IPS-18c (cell line): ENCODE data around the gene TMEM41B.
"Not testable (repeated sequence)": the region's sequence is repeated elsewhere in the genome, so short reads cannot be mapped to it uniquely, and the experiment has no call there.

Experiments
- H3K4me3 ChIP-seq: 2 replicates; pipeline ENCODE4 v1.7.0; 2013; ENCODE audit warnings: low read depth, mild to moderate bottlenecking, low read length, moderate library complexity; ENCODE audit not compliant: insufficient read depth
- H3K9me3 ChIP-seq: one replicate; pipeline ENCODE4 v1.6.1; 2013; ENCODE audit warnings: mild to moderate bottlenecking, low read length, moderate library complexity; ENCODE audit not compliant: control insufficient read depth, insufficient read depth

TMEM41B gene, protein sequence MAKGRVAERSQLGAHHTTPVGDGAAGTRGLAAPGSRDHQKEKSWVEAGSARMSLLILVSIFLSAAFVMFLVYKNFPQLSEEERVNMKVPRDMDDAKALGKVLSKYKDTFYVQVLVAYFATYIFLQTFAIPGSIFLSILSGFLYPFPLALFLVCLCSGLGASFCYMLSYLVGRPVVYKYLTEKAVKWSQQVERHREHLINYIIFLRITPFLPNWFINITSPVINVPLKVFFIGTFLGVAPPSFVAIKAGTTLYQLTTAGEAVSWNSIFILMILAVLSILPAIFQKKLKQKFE

GRCh38 chr11:9314291-9315077 lies at the start of gene TMEM41B:
Gene TMEM41B (minus strand): TSS chr11:9314593. CDS start chr11:9314441, 152 bp downstream.
- H3K9me3 ChIP-seq, result no peaks in the 10 kb centered on the region
- H3K4me3 ChIP-seq, result peak within 1 kb of the TSS; percentile 85

- Histone ChIP-seq H3K4me3 (no peak overlapping the region), H3K9me3 (no peaks in the 10 kb centered on the region)
Observed at GRCh38 chr11:9362393-9362863, 48.0 kb upstream of the TMEM41B start.

DNA sequence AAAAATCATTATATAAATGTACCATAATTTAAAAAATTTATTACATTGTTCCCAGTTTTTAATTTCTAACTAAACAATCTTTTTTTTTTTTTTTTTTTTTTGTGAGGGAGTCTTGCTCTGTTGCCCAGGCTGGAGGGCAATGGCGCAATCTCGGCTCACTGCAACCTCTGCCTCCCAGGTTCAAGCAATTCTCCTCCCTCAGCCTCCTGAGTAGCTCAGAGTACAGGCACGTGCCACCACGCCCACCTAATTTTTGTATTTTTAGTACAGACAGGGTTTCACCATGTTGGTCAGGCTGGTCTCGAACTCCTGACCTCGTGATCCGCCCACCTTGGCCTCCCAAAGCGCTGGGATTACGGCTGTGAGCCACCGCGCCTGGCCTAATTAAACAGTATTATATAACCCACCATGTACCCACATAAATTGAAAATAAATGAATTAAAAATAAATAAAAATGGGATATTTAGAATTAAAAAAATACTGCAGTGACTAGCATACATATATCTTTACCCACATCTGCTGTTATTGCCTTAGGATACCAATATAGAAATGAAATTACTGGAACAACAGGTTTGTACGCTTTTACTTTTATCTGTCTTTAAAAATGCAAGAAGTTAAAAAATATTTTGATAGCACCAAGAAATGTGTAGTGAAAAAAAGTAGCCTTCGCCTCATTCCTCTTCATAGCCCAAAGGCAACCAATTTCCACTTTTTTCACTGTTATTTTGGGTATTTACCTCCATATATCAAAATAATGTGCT lies 46.6 kb upstream of the TMEM41B start:
- H3K4me3 ChIP-seq, result not testable (repeated sequence)

DNA sequence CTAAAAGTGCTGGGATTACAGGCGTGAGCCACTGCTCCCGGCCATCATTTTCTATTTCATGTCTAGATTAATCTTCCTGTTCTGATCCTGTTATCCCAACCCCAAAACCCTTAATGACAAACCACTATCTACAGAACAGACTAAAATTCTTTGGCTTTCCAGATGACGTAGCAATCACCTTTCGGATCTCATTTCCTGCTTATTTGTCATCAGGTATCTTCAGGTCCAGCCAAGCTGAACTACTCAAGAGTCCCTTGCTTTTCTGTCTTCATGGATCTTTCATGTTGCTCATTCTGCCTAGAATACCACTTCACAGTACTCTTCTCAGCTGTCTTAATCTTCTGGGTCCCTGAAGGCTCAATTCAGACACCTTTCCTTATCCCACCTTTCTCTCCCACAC lies 42.6 kb upstream of the TMEM41B start:
- peaks cover 3% of the 10 kb centered on the region for H3K9me3 ChIP-seq
- no peak overlapping the region for H3K4me3 ChIP-seq

More for the DNA sequence above, 46.6 kb upstream of the TMEM41B start:
- H3K9me3 ChIP-seq, result not testable (repeated sequence)

- peaks cover 3% of the 10 kb centered on the region for H3K9me3 ChIP-seq
- H3K4me3 ChIP-seq, result no peak overlapping the region
Observed at GRCh38 chr11:9351321-9351881, 37.0 kb upstream of the TMEM41B start.

GRCh38 chr11:9347779-9348178 lies 33.4 kb upstream of the TMEM41B start:
- not testable (repeated sequence) for H3K9me3 ChIP-seq, H3K4me3 ChIP-seq

- Histone ChIP-seq H3K9me3 (no peaks in the 10 kb centered on the region), H3K4me3 (no peak overlapping the region)
Observed at GRCh38 chr11:9347100-9347499, 32.7 kb upstream of the TMEM41B start.

DNA sequence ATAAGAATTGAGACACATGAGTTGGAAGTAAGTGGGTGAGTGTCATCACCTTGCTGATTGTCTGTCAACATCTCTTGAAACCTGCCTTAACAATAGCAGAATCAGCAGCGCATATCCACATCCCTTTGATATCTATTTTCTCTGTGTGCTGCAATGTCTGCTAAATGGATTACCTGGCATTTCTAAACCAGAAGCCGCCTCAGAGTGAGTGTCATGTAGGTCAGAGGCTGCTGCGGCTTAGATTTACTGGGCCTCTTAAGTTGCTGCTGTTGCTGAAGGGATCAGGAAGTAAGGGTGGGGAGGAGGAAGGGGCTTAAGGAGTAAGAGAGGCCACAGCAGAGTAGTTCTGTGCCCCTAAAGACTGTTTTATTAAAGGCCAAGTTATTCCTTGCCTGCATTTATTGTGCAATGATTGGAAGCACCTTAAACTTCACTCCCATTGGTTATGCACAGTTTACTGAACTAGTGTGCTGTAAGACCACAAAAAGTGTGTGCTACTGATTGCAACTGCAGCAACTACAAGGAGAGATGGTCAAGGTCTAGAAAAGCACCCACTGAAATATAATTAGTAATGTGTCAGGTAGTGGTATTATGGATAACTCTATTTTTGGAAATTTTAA lies 29.8 kb upstream of the TMEM41B start:
- Histone ChIP-seq H3K9me3 (no peaks in the 10 kb centered on the region), H3K4me3 (no peak overlapping the region)

DNA sequence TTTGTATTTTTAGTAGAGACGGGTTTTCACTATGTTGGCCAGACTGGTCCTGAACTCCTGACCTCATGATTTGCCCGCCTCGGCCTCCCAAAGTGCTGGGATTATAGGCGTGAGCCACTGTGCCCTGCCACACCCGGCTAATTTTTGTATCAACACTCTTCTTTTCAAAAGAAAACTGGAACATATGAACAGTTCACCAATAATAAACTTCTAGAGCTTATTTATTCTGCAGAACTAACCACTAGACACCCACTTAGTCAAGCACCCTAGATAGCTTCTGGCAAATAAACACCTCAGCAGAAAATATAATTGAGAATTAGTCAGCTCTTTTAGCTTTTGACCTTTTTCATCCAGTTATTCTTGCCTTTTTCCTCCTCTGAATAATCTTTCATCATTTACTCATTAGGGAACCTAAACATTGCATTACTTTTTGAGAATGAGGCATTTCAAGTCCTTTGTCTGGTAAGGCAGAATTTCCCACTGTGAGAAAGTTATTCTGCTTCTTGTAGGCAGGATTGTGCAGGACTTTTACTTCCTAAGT lies 27.3 kb upstream of the TMEM41B start:
- Histone ChIP-seq H3K4me3 (no peak overlapping the region), H3K9me3 (no peaks in the 10 kb centered on the region)

GRCh38 chr11:9332655-9333054 lies 18.3 kb upstream of the TMEM41B start:
- Histone ChIP-seq H3K9me3 (no peaks in the 10 kb centered on the region), H3K4me3 (no peak overlapping the region)

DNA sequence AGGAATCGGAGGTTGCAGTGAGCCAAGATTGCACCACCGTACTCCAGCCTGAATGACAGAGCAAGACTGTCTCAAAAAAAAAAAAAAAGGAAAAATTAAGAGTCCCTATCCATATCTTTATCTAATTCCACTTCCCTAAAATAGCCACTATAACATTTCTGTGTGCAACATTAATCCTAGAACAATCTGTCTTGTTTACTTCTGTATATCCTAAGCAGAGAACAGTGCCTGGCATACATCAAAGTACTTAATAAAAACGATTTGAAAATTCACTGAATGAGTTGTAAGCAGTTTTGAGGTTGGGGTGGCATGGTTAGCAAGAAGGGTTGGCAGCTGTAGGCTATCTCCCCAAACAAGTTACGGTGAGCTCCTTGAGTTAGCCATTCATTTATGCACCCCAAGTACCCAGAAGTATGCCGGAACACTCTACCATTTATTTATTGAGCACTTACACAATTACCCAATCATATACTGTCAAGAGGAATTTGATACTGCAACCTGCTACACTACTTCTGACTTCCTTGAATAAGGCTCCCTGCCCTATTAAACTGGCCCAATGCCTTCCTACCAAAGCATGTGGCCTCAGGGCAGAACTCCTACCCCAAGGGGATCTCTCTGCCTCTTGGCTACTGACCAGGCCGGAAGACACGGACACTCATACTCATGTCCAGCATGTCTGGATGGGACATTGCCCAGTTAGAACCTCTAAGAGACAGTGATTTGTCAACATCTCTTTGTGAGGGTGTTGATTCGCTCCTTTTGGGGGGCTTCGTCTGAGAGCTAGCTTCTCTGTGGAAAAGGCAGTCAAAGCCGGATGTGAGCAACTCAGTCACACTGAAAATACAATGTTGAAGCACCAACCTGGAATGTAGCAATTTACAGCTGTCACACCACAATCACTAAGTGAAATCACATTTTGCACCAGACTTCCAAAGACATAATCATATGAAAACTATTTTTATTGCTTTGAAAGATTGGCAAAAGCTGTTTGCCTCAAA lies 16.3 kb upstream of the TMEM41B start:
- H3K4me3 ChIP-seq, result no peak overlapping the region
- H3K9me3 ChIP-seq, result no peaks in the 10 kb centered on the region

DNA sequence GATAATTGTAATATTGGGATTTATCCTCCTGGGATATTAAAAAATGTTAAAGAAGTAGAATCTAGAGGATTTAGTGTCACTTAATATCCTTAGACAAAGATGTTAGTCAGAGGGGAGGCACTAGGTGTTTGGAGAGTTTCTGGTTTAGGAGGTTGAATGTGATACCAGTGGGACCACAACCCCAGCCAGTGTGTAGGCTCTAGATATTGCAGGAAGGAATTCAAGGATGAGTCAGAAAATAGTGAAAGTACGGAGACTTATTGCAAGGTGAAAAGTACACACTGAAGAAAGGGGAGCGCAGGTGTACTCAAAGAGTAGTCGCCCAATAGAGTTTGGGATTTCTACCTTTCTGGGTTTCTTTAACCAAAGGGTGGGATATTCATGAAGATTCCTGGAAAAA lies 5.7 kb upstream of the TMEM41B start:
- H3K9me3 ChIP-seq, result no peaks in the 10 kb centered on the region
- H3K4me3 ChIP-seq, result no peak overlapping the region

DNA sequence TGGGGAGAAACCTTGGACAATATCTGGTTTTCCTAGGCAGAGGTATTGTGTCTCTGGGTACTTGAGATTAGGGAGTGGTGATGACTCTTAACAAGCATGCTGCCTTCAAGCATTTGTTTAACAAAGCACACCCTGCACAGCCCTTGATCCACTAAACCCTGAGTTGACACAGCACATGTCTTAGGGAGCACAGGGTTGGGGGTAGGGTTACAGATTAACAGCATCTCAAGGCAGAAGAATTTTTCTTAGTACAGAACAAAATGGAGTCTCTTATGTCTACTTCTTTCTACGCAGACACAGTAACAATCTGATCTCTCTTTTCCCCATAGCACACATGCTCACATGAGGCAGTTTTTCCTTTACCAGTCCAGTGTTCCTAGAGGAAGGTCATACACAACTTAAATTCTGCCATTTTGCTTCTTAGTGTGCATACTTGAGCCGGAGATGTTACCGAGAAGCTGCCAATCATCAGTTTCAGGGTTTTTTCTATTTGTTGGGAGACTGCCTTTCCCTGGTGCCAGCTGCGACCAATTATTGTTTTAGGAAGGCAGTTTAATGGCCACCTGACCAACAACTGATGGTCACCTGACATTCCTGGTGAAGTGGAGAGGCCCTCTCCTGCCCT lies 5.1 kb upstream of the TMEM41B start:
- H3K4me3 ChIP-seq, H3K9me3 ChIP-seq: not testable (repeated sequence)

DNA sequence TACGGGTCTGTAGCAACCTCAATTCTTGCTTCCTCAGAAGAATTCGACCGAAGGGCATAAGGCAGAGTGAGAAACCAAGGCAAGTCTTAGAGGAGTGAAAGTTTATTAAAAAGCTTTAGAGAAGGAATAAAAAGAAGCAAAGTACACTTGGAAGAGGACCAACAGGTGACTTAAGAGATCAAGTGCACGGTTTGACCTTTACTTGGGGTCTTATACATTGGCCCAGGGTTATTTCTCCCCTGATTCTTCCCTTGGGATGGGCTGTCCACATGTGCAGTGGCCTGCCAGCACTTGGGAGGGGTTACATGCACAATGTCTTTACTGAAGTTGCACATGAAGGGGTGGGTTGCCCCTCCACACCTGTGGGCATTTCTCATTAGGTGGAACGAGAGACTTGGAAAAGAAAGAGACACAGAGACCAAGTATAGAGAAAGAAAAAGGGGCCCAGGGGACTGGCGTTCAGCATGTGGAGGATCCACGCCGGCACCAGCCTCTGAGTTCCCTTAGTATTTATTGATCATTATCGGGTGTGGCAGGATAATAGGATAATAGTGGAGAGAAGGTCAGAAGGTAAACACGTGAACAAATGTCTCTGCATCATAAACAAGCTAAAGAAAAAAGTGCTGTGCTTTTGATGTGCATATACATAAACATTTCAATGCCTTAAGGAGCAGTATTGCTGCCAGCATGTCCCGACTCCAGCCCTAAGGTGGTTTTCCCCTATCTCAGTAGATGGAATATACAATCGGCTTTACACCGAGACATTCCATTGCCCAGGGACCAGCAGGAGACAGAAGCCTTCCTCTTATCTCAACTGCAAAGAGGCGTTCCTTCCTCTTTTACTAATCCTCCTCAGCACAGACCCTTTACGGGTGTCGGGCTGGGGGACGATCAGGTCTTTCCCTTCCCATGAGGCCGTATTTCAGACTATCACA lies 4.3 kb upstream of the TMEM41B start:
- not testable (repeated sequence) for H3K4me3 ChIP-seq, H3K9me3 ChIP-seq
